ENCODE data around the gene UBE2H.
"Not testable (repeated sequence)": the region's sequence is repeated elsewhere in the genome, so short reads cannot be mapped to it uniquely, and the experiment has no call there.

UBE2H gene

GRCh38 chr7:129828989-129829736 is 123.6 kb downstream of the UBE2H start:
- no peaks in the 10 kb centered on the region for H3K27me3 Mint-ChIP-seq
- H3K27ac Mint-ChIP-seq: no peak overlapping the region
- no peak for DNase-seq (ENCODE audit: low spot score in 2 of 2)
- peaks cover 17% of the 10 kb centered on the region for H3K4me1 Mint-ChIP-seq
- H3K4me3 Mint-ChIP-seq: no peak overlapping the region
- peaks cover 4% of the 10 kb centered on the region for H3K36me3 Mint-ChIP-seq
- ATAC-seq (ENCODE audit: low read depth): no peak
- H3K9me3 Mint-ChIP-seq: no peaks in the 10 kb centered on the region

- Mint-ChIP-seq H3K27me3 (no peaks in the 10 kb centered on the region), H3K27ac (no peak overlapping the region), H3K36me3 (no peaks in the 10 kb centered on the region), H3K9me3 (no peaks in the 10 kb centered on the region), H3K4me3 (no peak overlapping the region), H3K4me1 (peaks cover 17% of the 10 kb centered on the region)
- DNase-seq (ENCODE audit: low spot score in 2 of 2) (no peak), ATAC-seq (ENCODE audit: low read depth) (no peak)
Observed at GRCh38 chr7:129828078-129828762, 124.5 kb downstream of the UBE2H start.

DNA sequence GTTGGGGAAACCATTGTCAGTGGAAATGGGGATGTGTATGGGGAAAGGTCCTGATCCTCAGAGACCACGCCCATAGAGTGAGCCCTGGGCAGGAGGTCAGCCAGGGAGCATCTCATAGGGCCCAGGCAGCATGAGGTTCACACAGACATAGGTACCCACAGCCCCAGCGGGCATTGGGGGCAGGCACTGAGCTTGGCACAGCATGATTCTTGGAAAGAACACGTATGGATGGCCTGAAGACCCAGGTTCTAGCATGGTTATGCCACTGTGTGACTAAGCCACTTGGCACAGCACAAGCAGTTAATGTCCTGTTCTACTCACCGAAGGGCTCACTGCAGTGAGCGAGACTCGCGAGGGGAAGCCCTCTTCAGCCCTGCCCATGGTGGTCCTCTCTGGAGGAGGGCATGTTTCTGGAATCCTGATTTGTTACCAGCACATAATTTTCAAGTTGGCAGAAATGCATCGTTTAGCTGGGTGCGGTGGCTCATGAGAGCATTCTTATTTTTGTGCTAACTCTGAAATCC is 125.2 kb downstream of the UBE2H start:
- DNase-seq (ENCODE audit: low spot score in 2 of 2) (no peak), ATAC-seq (ENCODE audit: low read depth) (no peak)
- Mint-ChIP-seq H3K4me1 (peaks cover 17% of the 10 kb centered on the region), H3K36me3 (no peaks in the 10 kb centered on the region), H3K4me3 (no peak overlapping the region), H3K27me3 (no peaks in the 10 kb centered on the region), H3K9me3 (no peaks in the 10 kb centered on the region), H3K27ac (no peak overlapping the region)

GRCh38 chr7:129826895-129827294 is 125.9 kb downstream of the UBE2H start:
- H3K9me3 Mint-ChIP-seq; H3K27me3 Mint-ChIP-seq; H3K27ac Mint-ChIP-seq; H3K36me3 Mint-ChIP-seq; DNase-seq (ENCODE audit: low spot score in 2 of 2); ATAC-seq (ENCODE audit: low read depth): not testable (repeated sequence)
- Mint-ChIP-seq H3K4me1 (peaks cover 15% of the 10 kb centered on the region), H3K4me3 (peak overlapping the region; percentile 41)

DNA sequence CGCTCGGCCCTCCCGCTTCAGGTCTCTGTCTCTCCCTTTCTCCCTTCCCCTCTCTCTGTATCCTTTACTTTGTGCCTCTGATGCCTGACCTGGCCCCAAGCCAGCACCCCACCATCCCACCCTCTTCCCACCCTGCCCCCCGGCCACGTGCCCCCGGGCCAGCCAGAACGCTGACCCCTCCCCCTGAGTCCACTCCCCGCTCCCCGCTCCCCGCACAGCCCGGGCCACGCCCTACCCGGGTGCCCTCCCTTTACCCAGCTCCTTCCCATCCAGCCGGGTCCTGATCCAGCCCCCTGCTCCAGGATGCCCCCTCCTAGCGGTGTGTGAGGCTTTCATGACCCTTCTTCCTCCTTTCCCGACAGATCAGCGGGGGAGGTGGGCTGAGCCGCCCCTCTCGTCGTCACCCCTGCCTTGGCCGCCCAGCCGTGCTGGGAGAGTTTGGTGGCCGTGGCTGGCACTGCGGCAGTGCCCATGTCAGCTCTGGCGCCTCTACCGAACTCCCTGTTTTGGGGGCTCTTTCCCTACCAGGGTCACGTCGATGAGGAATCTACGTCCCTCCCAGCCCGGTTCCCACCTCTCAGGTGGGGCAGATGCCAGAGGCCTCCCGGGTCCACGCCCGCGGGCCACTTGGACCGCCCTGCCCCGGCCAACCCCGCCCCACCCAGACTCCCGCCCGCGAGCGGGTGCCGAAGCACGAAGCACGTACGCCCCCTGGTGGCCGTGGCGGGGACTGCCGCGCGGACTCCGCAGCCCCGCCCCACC is 127.4 kb downstream of the UBE2H start:
- Mint-ChIP-seq H3K27ac (peak overlapping the region; percentile 6), H3K36me3 (no peaks in the 10 kb centered on the region)
- ATAC-seq (ENCODE audit: low read depth): peak; percentile 80

GRCh38 chr7:129824291-129825208 is 128.2 kb downstream of the UBE2H start:
- H3K36me3 Mint-ChIP-seq: no peaks in the 10 kb centered on the region

More for the DNA sequence above, 127.4 kb downstream of the UBE2H start:
- H3K9me3 Mint-ChIP-seq: no peaks in the 10 kb centered on the region
- peak; percentile 92 to 98 for DNase-seq (ENCODE audit: low spot score in 2 of 2)
- H3K4me1 Mint-ChIP-seq: peaks cover 15% of the 10 kb centered on the region
- peaks cover 4% of the 10 kb centered on the region for H3K27me3 Mint-ChIP-seq
- H3K4me3 Mint-ChIP-seq: peak overlapping the region; percentile 96

DNA sequence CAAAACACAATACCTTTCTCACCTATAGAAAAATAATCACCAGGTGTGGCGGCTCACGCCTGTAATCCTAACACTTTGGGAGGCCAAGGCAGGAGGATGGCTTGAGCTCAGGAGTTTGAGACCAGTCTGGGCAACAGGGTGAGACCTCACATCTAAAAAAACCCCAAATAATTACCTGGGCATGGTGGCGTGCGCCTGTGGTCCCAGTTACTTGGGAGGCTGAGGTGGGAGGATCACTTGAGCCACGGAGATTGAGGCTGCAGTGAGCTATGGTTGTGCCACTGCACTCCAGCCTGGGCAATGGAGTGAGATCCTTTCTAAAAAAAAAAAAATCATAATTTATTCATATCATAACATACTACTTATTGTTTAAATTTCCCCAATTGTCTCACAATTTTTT is 129.6 kb downstream of the UBE2H start:
- not testable (repeated sequence) for H3K4me3 Mint-ChIP-seq

More at GRCh38 chr7:129824291-129825208, 128.2 kb downstream of the UBE2H start:
- ATAC-seq (ENCODE audit: low read depth): peak; percentile 6
- Mint-ChIP-seq H3K4me3 (peak overlapping the region; percentile 96), H3K27me3 (peaks cover 4% of the 10 kb centered on the region), H3K4me1 (peaks cover 9% of the 10 kb centered on the region), H3K9me3 (no peaks in the 10 kb centered on the region), H3K27ac (peak overlapping the region; percentile 6)
- peak in 1 of 2 donors; percentile 7 for DNase-seq (ENCODE audit: low spot score in 2 of 2)

GRCh38 chr7:129821476-129821875 is 131.3 kb downstream of the UBE2H start:
- H3K36me3 Mint-ChIP-seq: peaks cover 7% of the 10 kb centered on the region
- no peak overlapping the region for H3K4me3 Mint-ChIP-seq
- no peak overlapping the region for H3K27ac Mint-ChIP-seq
- peaks cover 9% of the 10 kb centered on the region for H3K4me1 Mint-ChIP-seq
- peaks cover 4% of the 10 kb centered on the region for H3K27me3 Mint-ChIP-seq
- ATAC-seq (ENCODE audit: low read depth): no peak
- peaks cover 2% of the 10 kb centered on the region for H3K9me3 Mint-ChIP-seq
- no peak for DNase-seq (ENCODE audit: low spot score in 2 of 2)

More for the DNA sequence above, 129.6 kb downstream of the UBE2H start:
- not testable (repeated sequence) for H3K36me3 Mint-ChIP-seq; H3K9me3 Mint-ChIP-seq; H3K27ac Mint-ChIP-seq; H3K4me1 Mint-ChIP-seq; DNase-seq (ENCODE audit: low spot score in 2 of 2); ATAC-seq (ENCODE audit: low read depth); H3K27me3 Mint-ChIP-seq

- Mint-ChIP-seq H3K4me1 (no peaks in the 10 kb centered on the region), H3K4me3 (no peak overlapping the region), H3K27me3 (peaks cover 2% of the 10 kb centered on the region), H3K9me3 (peaks cover 2% of the 10 kb centered on the region), H3K36me3 (peaks cover 7% of the 10 kb centered on the region), H3K27ac (no peak overlapping the region)
- no peak for ATAC-seq (ENCODE audit: low read depth)
- no peak for DNase-seq (ENCODE audit: low spot score in 2 of 2)
Observed at GRCh38 chr7:129816742-129817141, 136.0 kb downstream of the UBE2H start.

- ATAC-seq (ENCODE audit: low read depth): no peak
- DNase-seq (ENCODE audit: low spot score in 2 of 2): no peak
- Mint-ChIP-seq H3K4me1 (no peaks in the 10 kb centered on the region), H3K9me3 (no peaks in the 10 kb centered on the region), H3K4me3 (no peak overlapping the region), H3K27me3 (peaks cover 4% of the 10 kb centered on the region), H3K36me3 (no peaks in the 10 kb centered on the region), H3K27ac (no peak overlapping the region)
Observed at GRCh38 chr7:129807863-129808262, 144.9 kb downstream of the UBE2H start.

DNA sequence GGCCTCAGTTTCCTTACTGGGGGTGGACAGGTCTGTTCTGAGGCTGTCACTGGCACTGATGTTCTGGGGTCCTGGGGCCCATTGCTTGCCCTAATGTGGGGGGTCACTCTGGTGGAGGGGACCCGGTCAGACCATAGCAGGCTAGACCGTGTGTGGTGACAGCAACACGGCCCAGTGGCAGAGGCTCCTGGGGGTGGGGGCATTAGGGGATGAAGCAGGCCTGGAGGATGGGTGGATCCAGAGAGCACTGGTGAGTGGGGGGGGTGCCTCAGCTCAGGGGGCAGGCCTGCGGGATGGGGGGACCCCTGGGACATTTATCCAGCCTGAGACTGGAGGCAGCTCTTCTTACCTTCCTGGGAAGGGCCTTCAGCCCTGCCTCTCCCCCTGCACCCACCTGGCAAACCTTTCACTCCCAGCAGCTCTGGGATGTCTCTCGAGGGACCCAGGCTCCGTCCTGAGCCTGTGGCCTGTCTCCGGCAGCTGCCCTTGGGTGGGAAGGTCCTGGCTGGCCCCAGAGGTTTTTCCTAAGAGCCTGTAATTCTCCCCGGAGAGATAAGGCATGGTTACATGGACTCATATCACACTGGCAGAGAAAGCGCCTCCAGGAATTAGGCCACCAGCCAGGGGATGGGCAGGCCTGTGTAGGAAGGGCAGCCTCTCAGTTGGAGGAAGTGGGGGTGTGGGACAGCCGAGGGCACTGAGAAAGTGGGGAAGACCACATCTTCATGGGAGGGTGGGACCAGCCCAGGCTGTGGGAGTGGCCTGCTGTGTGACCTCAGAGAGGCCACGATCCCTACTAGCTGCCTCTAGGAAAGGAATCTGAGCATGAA is 147.7 kb downstream of the UBE2H start:
- DNase-seq (ENCODE audit: low spot score in 2 of 2): no peak
- no peak for ATAC-seq (ENCODE audit: low read depth)
- peaks cover 6% of the 10 kb centered on the region for H3K27me3 Mint-ChIP-seq
- H3K4me3 Mint-ChIP-seq: no peak overlapping the region
- no peaks in the 10 kb centered on the region for H3K9me3 Mint-ChIP-seq
- no peaks in the 10 kb centered on the region for H3K4me1 Mint-ChIP-seq
- H3K27ac Mint-ChIP-seq: no peak overlapping the region
- H3K36me3 Mint-ChIP-seq: no peaks in the 10 kb centered on the region

DNA sequence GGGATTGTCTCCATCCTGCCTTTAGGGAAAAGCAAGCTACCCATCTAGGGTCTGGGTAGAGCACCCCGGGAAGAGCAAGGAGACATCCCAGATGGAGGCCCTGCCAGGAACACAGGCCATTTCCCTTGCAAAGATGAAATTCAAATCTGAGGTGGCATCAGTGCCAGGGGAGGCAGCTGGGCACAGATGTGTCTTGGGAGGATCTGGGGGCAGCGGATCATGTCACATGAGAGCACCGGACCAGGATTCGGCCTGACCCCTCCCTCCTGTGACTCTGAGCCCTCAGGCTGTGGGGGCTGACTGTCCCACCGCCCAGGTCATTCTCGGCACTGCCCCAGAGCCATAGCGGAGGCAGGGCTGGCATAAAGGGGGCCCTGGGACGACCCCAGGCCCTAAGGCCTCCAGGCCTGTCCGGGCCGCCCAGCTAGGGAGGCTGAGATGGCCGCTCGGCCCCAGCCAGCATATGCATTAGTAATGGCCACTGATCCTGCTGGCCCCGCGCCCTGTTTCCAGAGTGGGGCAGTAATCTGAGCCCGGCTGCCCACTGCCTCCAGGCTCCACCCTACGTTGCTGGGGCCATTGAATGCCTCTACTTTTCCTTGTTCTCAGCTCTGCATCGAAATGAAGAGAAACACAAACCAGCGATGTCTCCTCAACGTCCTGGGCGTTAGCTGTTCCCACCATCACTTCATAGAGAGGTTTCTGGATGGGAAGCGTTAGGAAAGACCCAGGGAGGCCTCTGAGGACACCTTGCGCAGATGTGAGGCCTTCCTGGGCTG is 148.5 kb downstream of the UBE2H start:
- H3K27me3 Mint-ChIP-seq: peaks cover 6% of the 10 kb centered on the region
- H3K4me1 Mint-ChIP-seq: no peaks in the 10 kb centered on the region
- no peak overlapping the region for H3K4me3 Mint-ChIP-seq
- ATAC-seq (ENCODE audit: low read depth): no peak
- H3K27ac Mint-ChIP-seq: no peak overlapping the region
- no peak for DNase-seq (ENCODE audit: low spot score in 2 of 2)
- no peaks in the 10 kb centered on the region for H3K9me3 Mint-ChIP-seq
- no peaks in the 10 kb centered on the region for H3K36me3 Mint-ChIP-seq

Measured in memory B cell (primary cell).